A673 (cell line): ENCODE measurements around the gene SCGN.

Experiments used
- CTCF ChIP-seq: fragments of 300-800, 200-600 bp; sonication (generic); conservative IDR thresholded peaks from 2 replicates; pipeline ENCODE4 v1.5.1; 2017; ENCODE audit warnings: low read depth, mild to moderate bottlenecking, antibody characterized with exemption, low read length, moderate library complexity, mixed read lengths
- EZH2 ChIP-seq: fragments of 200-600 bp; sonication (generic); IDR thresholded peaks from 2 replicates; pipeline ENCODE4 v1.6.1; 2017; ENCODE audit warnings: borderline replicate concordance, low read depth, mild to moderate bottlenecking, mixed read lengths, antibody characterized with exemption, low read length; ENCODE audit not compliant: poor library complexity, severe bottlenecking

- TF ChIP-seq CTCF, result no peak
- no peak for TF ChIP-seq EZH2
These were observed 45.9 kb upstream of the SCGN start for GRCh38 chr6:25606151-25606550.
